Endothelial cell of hepatic sinusoid (primary cell): ENCODE data around the gene LCOR.
"Not testable (repeated sequence)": the region's sequence is repeated elsewhere in the genome, so short reads cannot be mapped to it uniquely, and the experiment has no call there.

ENCODE experiments used
- in situ Hi-C: cut with HindIII; loops from 2 replicates; pipeline ENCODE4 v1.10.0; 2017; ENCODE audit warnings: low sequenced_read_pairs

LCOR gene

DNA sequence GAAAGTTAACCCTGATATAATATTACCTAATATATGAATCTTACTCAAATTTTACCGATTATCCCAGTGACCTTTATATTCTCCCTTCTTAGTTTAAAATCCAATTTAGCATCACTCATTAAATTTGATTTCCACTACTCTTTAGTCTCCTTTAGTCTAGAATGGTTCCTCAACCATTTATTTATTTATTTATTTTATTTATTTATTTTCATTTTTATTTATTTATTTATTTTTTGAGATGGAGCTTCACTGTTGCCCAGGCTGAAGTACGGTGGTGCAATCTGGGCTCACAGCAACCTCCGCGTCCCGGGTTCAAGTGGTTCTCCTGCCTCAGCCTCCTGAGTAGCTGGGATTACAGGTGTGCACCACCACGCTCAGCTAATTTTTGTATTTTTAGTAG lies 92.8 kb downstream of the LCOR start:
- in situ Hi-C loops = no loop called here

DNA sequence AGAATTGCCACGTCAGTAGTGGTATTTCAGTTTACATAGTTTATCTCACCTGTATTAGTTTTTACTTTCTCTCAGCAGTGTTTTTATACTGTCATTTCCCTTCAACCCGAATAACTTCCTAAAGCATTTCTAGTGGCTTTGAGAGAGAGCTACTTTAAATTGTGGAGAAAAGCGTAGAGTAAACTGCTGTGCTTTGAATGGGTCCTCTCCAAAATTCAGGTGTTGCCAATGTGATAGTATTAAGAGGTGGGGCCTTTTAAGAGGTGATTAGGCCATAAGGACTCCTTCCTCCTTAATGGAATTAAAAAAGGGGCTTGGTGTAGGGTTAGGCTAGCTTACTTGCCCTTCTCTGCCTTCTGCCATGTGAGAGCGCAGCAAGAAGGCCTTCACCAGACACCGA lies 98.4 kb downstream of the LCOR start:
- in situ Hi-C loops = no loop called here

DNA sequence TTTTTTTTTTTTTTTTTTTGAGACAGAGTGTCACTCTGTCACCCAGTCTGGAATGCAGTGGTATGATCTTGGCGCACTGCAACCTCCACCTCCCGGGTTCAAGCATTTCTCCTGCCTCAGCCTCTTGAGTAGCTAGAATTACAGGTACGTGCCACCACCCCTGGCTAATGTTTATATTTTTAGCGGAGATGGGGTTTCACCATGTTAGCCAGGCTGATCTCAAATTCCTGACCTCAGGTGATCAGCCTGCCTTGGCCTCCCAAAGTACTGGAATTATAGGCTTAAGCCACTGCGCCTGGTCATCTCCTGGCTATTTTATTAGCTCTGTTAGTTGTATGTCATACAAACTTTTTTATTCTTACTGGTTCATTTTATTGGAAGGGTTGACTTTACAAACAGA lies 103.0 kb downstream of the LCOR start:
- in situ Hi-C loops = no loop called here

DNA sequence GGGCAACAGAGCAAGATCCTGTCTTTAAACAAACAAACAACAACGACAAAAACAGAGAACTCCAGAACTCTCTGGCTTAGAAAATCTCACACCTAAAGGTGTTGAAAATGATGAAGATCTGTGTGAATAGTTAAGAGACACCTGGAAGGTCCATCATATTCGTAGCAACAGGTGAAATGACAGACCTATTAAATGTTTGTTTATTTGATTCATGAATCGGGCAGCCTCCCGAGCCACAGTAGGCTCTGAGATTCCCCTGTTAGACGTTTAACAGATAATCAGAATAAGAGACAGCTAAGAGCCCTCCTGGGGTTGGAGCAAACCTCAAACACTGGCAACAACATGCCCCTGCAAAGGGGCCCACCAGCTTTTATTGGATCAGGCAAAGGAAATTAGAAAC lies 103.7 kb downstream of the LCOR start:
- in situ Hi-C loops = no loop called here

DNA sequence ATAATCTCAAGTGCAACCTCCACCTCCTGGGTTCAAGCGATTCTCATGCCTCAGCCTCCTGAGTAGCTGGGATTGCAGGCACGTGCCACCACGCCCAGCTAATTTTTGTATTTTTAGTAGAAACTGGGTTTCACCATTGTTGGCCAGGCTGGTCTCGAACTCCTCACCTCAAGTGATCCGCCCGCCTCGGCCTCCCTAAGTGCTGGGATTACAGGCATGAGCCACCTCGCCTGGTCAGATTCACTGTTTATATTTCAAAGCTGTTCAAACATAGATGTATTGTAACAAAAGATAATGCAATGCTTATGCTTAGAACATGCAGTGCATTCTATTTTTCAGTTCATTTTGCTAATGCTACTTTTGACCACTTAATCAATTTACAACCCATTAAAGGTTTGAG lies 111.1 kb downstream of the LCOR start:
- in situ Hi-C loops = not testable (repeated sequence)

DNA sequence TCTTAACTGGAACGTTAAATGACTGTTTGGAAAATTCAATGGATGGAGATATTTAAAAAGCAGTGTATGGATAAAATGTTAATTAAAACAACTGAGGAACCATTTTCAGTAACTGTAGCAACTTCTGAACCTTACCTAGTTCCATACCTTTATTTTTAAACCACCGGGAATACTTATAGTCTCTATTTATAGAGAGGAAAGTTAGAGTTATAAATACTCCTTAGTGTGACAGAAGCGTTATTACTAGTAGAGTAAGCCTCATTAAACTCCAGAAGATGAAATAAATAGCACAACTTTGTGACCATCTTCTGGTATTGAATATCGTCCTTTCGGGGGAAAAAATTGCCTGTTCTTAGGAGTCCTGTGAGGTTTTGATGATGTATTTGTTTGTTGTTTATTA lies 114.9 kb downstream of the LCOR start:
- in situ Hi-C loops = no loop called here

DNA sequence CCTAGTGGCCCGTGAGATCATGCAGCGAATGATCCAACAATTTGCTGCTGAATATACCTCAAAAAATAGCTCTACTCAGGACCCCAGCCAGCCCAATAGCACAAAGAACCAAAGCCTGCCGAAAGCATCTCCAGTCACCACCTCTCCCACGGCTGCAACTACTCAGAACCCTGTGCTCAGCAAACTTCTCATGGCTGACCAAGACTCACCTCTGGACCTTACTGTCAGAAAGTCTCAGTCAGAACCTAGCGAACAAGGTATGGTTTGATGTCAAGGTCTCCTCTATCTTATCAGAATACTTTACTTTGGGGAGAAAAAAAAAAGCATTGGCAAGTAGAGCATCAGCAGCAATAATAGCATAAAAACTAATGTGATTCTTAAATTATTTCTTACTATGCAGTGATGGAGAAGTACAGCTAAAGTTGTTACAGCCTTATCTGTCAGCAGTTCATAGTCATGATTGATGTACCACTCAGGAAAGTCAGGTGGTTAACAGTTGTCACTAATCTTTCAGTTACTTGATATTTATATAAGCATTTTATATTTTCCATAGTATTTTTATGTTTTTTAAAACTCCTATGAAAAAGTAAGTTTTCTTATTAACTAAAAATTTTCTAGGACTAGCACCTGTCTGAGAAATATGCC lies 117.1 kb downstream of the LCOR start:
- in situ Hi-C loops = no loop called here

DNA sequence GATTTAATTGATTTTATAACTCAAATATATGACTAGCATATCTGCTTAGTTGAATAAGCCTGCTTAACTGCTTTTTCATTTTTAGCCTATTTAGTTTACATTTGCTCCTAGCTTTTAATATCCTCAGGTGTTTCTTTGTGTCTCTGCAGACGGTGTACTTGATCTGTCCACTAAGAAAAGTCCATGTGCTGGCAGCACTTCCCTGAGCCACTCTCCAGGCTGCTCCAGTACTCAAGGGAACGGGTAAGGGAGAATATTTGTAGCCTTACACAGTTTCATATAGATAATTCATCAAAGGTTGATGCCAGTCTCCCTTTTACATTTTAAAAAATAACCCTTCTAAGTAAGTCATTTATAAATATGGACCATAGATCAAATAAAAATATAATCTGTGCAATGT lies 119.9 kb downstream of the LCOR start:
- in situ Hi-C loops = no loop called here

DNA sequence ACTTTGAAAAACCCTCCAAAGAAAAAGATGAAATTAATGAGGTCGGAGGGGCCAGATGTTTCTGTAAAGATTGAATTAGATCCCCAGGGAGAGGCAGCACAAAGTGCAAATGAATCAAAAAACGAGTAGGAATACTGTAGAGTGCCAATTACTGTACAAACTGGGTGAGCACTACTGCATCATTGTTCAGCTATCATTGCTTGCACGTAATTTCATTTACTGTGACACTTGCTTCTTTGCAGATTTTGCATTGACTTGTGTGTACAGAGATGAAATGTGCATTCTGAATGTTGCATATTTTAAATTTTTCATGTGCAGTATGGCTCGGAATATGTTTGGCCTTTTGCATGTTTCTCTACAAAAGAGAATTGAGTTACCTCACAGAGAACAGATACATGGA lies 123.7 kb downstream of the LCOR start:
- in situ Hi-C loops = no loop called here

DNA sequence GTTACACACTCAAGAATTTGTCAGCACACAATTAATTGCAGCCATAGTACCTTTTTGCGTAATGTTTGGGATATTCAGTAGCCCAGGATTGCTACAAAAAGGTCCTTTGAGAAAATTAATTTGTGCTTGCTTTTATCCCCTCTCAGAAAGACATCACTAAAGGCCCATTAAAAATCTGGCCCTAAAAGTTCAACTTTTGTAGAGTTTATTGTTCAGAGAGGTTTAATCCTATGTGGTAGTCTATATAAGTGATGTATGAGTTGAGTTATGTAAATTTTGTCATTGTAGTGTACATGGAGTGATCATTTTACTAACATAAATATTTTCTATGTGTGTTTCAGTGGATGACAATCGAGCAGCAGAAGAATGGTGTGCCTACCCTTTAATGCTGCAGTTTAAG lies 126.0 kb downstream of the LCOR start:
- in situ Hi-C loops = no loop called here

DNA sequence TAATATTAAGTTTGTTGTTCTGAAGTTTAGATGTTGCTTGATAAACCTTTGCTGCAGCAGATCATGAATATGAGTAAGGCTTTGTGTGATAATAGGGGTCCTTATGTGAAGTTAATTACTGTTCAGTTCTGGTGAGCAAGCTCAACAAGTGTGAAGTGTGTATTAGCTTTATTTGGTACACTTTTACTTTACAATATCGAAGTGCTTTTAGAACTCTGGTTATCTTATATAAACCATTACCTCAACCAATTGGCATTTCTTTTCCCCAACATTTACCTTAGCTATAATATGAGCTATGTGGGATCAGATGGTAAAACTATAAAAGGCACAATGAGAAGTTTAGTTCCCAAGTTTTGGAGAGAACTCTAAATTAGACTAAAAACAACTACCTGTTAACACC lies 127.6 kb downstream of the LCOR start:
- in situ Hi-C loops = no loop called here

DNA sequence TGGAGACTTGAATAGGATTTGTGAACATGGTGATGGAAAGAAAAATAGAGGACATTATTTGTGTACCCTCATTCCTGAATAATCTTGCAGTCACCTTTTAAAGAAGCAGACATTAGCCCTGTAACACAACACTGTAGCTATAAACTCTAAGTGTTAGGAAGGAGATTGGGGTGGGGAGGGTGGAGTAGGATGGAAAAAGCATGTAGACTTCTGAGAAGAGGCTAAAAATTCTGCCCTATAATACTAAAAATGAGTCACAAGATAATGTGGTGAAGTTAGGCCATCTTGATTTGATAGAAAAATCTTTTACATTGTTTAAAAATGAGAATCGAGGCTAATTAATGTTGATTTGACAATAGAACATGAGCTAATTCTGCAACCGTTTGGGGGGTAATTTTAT lies 128.8 kb downstream of the LCOR start:
- in situ Hi-C loops = no loop called here

DNA sequence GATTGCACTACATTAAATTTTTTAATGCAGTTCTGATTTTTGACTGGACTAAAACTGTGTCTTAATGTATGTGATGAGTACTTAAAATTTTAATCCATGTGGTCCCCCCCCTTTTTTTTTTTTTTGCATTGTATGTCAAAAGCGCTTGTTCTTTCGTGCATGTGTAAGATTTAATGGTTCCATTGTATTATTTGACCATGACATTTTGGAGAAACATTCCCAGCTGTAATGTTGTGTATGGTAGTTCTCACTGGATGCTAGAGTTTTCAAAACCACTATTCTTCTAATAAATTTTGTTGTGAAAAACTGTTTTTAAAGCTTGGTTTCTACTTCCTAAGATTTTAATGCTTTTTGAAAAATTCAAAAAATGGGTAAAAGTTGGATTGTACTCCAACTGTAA lies 132.0 kb downstream of the LCOR start:
- in situ Hi-C loops = no loop called here

DNA sequence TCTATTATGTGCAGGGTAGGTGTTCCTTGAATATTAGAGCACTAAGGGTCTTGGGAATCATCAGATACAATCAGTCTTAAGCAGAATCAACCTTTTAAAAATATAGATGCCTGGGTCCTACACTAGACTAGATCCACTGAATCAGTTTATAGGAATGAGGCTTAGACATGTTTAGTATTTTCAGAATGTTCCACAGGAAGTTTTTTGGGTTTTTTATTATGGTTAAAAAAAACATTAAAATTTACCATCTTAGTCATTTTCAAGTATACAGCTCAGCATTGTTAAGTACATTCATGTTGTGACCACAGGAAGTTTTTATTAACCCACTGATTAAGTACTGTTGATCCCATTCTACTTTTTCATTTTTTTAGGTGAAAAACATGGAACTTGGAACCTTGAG lies 135.7 kb downstream of the LCOR start:
- in situ Hi-C loops = no loop called here

DNA sequence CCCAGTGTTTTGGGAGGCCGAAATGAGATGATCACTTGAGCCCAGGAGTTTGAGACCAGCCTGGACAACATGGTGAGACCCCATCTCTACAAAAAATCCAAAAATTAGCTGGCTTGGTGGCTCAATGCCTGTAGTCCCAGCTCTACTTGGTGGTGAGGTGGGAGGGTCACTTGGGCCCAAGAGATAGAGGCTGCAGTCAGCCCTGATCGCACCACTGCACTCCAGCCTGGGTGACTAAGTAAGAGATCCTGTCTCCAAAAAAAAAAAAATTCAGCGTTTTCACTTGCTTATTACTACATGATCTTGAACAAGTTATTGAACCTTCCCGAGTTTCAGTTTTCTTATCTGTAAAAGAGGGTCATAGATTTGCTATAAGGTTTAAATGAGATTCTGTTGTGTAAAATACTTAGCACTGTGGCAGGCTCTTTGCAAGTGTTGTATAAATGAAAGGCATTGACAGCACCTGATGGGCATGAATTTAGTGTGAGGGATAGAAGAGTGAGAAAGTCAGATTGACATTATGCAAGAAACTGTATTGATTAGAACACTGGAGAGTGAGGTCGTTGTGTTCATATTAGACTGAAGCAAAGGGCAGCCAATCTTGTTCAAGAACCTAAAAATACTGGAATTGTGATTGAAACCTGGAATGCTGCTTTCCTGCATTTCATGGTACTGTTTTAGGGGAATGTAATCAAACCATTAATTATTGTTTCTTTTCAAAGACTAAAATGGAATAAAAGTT lies 136.8 kb downstream of the LCOR start:
- in situ Hi-C loops = no loop called here

DNA sequence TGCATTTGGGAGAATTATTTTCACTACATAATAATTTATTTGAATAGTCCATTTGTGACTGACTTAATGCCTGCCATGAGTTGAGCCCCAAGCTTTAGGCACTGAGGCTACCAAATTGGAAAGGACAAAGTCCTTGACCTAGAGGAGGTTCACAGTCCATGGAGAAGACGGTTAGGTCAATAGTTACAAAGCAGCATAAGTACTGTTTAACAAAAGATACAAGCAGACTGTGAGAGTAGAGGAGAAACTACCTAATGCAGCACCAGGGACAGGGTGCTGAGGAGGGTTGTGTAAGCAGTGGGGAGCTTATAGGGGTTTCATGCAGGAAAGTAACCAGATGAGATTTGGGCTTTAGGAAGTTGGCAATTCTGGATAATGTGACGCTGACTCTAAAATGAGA lies 139.2 kb downstream of the LCOR start:
- in situ Hi-C loops = no loop called here

DNA sequence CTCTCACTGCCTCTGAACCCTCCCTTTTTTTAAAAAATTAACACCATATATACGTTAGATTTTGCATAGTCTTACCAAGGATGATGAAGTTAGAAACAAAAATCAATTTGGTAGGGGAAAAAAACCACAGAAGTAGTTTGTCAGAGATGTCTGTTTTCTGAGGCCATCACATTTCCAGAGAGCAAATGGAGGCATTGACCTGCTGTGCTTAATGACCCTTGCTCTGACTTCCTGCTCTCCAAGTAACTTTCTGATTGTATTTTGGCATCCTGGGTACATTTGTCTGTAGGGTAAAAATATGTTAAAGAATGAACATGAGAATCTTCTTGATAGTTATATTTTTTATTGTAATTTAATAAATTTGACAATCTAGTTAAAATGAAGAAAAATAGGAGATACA lies 140.2 kb downstream of the LCOR start:
- in situ Hi-C loops = no loop called here

DNA sequence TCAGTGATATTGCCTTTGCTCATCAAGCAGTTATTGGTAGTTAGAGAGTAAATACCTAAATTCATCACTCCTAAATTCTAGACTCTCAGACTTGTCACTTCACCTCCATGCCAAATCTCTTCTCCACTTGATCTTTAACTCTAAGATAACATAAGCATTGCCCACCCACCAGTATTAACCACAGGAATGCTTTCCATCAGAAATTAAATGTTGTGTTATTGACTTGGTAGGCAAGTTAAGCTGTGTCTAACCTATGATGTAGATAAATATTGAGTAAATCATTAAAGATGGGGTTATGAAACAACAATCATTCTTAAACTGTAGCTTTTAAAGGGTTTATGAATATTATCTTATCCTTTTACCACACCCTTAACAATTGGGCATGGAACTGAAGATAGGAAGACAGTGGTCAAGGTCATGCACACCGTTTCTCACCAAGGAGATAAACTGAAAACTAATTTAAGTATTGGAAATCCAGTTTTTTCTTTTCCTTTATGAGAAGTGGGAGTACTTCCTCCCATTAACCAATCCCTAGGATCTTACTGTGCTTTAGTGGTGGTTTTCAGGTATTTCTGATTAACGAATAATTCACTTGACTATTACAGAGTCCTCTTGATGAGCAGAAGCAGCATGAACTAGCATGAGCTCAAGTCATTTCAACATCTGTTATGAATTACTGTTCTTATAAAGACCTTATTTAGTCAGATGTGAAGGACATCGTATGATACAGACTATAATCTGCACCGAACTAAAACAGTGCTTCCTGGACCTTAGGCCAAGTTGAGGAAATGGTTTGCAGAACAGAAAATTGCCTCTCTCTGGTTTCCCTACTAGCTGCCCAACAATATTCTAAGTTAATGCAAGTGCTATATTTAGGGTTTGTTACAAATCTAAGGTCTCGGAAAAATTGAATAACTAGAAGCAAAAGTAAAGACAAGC lies 142.0 kb downstream of the LCOR start:
- in situ Hi-C loops = no loop called here

DNA sequence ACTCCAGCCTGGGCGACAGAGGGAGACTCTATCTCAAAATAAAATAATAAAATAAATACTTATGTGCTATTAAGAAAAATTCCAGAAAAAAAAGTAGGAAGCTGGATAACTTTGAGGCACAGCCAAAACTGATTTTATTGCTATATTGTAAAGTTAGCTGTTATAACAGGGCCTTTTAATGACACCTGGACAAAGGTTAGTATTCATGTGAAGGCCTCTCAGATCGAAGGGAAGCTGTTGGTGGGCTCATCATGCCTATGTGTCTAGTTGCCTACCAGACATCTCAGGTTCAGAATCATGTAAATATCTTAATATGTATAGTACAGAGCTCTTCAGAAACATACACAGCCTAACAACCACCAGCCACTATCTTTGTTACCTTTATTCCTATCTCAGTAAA lies 143.0 kb downstream of the LCOR start:
- in situ Hi-C loops = no loop called here

DNA sequence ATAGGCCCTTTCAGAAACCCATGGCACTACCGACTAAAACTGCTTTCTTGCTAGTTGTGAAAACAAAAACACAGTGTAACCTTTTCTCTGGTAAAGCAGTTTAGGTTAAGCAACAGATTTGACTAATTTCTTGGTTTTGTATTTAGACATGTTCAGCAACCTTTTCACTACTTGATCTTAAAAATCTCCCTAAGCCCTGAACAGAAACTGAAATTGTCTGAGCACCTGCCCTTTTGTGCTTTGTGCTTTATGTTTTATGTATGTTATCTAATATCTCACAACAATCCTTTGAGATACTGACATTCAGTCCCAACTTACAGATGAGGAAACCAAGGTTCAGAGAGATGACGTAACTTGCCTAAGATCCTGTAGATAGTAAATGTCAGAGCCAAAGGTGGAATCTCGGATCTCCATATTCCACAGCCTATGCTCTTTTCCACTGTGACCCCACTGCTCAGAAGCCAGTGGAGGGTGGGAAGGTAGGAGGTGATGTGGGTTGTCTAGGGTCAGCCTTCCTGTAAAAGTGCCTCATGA lies 146.6 kb downstream of the LCOR start:
- in situ Hi-C loops = no loop called here

DNA sequence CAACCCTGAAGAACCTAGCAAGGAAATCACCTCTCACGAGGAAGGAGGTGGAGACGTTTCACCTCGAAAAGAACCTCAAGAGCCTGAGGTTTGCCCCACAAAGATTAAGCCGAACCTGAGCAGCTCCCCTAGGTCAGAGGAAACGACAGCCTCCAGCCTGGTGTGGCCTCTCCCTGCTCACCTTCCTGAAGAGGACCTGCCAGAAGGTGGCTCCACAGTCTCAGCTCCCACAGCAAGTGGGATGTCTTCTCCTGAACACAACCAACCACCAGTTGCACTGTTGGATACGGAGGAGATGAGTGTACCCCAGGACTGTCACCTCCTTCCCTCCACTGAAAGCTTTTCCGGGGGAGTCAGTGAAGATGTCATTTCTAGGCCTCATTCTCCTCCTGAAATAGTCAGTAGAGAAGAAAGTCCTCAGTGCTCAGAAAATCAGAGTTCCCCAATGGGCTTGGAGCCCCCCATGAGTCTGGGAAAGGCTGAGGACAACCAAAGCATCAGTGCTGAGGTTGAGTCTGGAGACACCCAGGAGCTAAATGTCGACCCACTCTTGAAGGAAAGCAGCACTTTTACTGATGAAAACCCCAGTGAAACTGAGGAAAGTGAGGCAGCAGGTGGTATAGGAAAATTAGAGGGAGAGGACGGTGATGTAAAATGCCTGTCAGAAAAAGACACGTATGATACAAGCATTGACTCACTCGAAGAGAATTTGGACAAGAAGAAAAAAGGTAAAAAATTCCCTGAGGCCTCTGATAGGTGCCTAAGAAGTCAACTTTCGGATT lies 150.2 kb downstream of the LCOR start:
- in situ Hi-C loops = no loop called here
